Measurements from ENCODE around the gene IFITM2.
"Not testable (repeated sequence)": the region's sequence is repeated elsewhere in the genome, so short reads cannot be mapped to it uniquely, and the experiment has no call there.

IFITM2 gene

GRCh38 chr11:326842-327580 lies 19.4 kb downstream of the IFITM2 start:
- DNase-seq = peak; percentile 85 to 87

- DNase-seq = no peak
These were observed 19.9 kb downstream of the IFITM2 start for GRCh38 chr11:327581-327923.

GRCh38 chr11:328012-328411 lies 20.4 kb downstream of the IFITM2 start:
- DNase-seq = no peak

DNA sequence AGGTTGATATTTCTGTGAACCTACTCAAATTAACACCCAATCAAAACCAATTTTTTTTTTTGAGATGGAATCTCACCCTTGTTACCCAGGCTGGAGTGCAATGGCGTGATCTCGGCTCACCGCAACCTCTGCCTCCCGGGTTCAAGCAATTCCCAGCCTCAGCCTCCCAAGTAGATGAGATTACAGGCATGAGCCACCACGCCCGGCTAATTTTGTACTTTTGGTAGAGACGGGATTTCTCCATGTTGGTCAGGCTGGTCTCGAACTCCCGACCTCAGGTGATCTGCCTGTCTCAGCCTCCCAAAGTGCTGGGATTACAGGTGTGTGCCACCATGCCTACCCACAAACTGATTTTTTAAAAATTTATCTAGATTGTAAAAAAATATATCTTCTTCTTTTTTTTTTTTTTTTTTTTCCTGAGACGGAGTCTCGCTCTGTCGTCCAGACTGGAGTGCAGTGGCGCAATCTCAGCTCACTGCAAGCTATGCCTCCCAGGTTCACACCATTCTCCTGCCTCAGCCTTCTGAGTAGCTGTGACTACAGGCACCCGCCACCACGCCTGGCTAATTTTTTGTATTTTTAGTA lies 21.0 kb downstream of the IFITM2 start:
- DNase-seq = not testable (repeated sequence)

- DNase-seq = no peak
These were observed 22.3 kb downstream of the IFITM2 start for GRCh38 chr11:329886-330253.

DNA sequence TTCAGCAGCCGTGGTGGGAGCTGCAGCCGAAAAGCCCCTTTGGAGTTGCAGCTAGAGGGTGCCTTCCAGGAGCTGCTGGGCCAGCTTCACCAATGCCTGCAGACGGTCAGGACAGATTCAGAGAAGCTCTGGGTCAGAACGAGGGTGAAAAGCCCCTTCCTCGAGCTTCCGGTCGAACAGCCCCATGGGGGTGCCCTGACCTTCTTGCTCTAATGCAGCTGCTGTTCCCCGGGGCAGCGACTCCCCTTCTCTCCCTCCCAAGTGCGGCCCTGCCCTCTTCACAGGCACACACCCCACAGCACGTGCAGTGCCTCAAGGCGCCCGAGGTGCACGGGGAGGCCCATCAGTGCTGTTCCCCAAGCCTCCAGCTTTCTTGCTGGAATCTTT lies 22.7 kb downstream of the IFITM2 start:
- no peak for DNase-seq

- no peak for DNase-seq
These were observed 23.2 kb downstream of the IFITM2 start for GRCh38 chr11:330694-331357.

DNA sequence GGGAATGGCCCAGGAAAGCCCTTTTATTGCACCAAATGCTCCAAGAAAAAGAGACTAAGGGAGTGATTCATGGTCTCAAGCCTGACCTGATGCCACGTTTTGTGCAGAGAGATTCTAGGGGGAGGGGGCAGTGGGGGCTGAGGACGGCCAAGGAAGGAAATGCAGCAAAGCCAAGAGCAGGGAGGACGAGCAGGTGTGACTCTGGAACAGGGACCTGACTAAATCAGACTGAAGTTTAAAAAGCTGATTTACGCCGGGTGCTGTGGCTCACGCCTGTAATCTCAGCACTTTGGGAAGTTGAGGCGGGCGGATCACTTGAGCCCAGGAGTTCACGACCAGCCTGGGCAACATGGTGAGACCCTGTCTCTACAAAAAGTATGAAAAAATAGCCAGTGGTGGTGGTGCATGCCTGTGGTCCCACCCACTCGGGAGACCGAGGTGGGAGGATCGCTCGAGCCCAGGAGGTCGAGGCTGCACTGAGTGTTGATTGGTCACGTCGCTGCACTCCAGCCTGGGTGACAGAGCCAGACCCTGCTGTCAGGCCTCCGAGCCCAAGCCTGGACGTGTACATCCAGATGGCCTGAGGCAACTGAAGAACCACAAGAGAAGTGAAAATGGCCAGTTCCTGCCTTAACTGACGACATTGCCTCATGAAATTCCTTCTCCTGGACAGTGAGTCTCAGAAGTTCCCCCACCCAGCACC lies 23.9 kb downstream of the IFITM2 start:
- no peak for DNase-seq

GRCh38 chr11:332651-333480 lies 25.2 kb downstream of the IFITM2 start:
- DNase-seq = no peak

DNA sequence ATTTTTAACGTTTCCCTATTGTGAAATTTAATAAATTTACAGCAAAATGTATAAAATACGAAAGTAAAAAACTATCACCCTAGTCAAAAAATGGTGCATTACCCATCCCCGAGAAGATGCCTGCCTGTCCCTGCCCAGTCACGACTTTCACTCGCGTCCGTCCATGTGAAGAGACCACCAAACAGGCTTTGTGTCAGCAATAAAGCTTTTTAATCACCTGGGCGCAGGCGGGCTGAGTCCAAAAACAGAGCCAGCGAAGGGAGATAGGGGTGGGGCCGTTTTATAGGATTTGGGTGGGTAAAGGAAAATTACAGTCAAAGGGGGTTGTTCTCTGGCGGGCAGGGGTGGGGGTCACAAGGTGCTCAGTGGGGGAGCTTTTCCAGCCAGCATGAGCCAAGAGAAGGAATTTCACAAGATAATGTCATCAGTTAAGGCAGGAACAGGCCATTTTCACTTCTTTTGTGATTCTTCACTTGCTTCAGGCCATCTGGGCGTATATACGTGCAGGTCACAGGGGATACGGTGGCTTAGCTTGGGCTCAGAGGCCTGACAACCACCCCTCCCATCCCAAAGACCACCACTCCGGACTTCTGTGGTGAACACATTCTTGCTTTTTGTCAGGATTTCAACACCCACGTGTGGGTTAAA lies 26.1 kb downstream of the IFITM2 start:
- DNase-seq = not testable (repeated sequence)

GRCh38 chr11:334264-334994 lies 26.8 kb downstream of the IFITM2 start:
- DNase-seq = no peak

DNA sequence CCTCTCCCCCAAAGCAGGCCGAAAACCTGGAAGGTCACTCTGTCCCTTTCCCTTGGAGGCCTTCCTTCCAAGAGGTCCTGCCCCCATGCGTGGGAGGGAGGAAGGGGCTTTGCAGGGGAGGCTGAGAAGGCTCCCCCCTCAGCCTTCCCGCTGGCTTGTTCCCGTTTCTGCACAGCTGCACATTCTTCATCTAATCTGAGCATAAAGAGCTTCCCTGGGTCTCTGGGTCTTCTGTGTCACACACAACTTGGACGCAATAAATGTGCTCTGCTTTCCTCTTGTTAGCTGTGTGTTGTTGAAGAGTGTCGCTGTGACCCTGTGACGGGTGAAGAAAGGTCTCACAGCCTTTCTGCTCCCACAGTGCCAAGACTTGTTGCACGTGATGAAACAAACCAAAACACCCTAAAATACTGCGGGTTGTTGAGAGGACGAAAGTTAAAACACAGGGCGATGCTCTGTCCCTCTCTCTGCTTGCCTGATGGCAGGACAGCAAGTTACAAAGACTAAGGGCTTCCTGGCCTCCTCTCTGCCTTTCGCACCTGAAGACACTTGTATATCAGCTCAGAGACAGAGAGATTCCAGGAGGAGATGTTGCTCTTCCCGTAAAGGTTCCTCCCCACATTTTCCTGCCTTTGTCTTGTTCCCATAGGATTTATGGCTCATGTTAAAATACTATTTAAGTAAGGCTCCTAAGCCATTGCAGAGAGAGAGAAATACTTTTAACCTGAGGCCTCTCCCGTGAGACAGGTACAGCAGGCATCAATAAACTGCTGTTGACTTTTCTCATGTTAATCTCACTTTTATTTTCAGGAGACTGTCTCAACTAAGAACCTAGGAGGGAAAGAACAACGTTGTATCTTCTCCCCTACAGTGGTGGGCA lies 28.4 kb downstream of the IFITM2 start:
- no peak for DNase-seq

GRCh38 chr11:336659-337198 lies 29.1 kb downstream of the IFITM2 start:
- no peak for DNase-seq

DNA sequence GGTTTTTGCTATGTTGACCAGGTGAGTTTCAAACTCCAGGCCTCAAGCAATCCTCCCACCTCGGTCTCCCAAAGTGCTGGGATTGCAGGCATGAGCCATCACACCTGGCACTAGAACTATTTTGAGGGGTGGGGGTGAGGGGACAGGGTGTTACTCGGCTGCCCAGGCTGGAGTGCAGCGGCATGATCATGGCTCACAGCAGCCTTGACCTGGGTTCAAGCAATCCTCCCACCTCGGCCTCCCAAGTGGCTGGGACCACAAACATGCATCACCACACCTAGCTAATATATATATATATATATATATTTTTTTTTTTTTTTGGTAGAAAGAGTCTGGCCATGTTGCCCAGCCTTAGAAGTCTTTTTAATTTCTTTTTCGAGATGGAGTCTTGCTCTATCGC lies 30.1 kb downstream of the IFITM2 start:
- no peak for DNase-seq

GRCh38 chr11:339963-340362 lies 32.3 kb downstream of the IFITM2 start:
- DNase-seq = no peak

GRCh38 chr11:340539-341512 lies 33.2 kb downstream of the IFITM2 start:
- no peak for DNase-seq

- DNase-seq = no peak
These were observed 34.7 kb downstream of the IFITM2 start for GRCh38 chr11:342328-342727.

- no peak for DNase-seq
These were observed 37.4 kb downstream of the IFITM2 start for GRCh38 chr11:344836-345578.

Measured in CD4-positive, alpha-beta T cell treated with Interleukin-4 for 1 hour (primary cell).